Gastrocnemius medialis (tissue), 4 donors: ENCODE results near the gene ZNF668. TPM values are rescaled to one million over a fixed set of nuclear protein-coding genes. Genes with fewer than 3 reads are reported as not detected.

ENCODE experiments used
- ATAC-seq, 2 donors: fragments of 150-250 bp; one replicate each; pipeline ENCODE4 v1.9.1; 2016
- DNase-seq, 2 donors: peaks; one replicate each; pipeline ENCODE4 v3.0.0-alpha.2; 2019
- H3K27ac ChIP-seq, 4 donors: fragments of 200-600 bp; sonication (generic); 1 replicate in 1 of 4; 2 replicates in 3 of 4; pipeline ENCODE4 v1.5.1; 2016 to 2018; ENCODE audit warnings: mild to moderate bottlenecking in 2 of 4, moderate library complexity in 1 of 4
- H3K27me3 ChIP-seq, 3 donors: fragments of 200-600 bp; sonication (generic) in 2 of 3; 1 replicate in 1 of 3; 2 replicates in 2 of 3; pipeline versions ENCODE4 v1.5.1 to v1.6.0; 2016 to 2019; ENCODE audit warnings: mild to moderate bottlenecking in 1 of 3, moderate library complexity in 1 of 3
- H3K36me3 ChIP-seq, 2 donors: fragments of 200-600 bp; sonication (generic) in 1 of 2; one replicate each; pipeline ENCODE4 v1.5.1; 2017 to 2018
- H3K4me1 ChIP-seq, 2 donors: fragments of 200-600 bp; sonication (generic) in 1 of 2; one replicate each; pipeline ENCODE4 v1.5.1; 2016 to 2017; ENCODE audit warnings: mild to moderate bottlenecking in 2 of 2
- H3K4me3 ChIP-seq, 4 donors: fragments of 200-600 bp; sonication (generic) in 3 of 4; 1 replicate in 1 of 4; 2 replicates in 3 of 4; pipeline ENCODE4 v1.5.1; 2016 to 2019; ENCODE audit warnings: mild to moderate bottlenecking in 2 of 4
- H3K9me3 ChIP-seq, 3 donors: fragments of 200-600 bp; sonication (generic) in 2 of 3; 1 replicate in 1 of 3; 2 replicates in 2 of 3; pipeline ENCODE4 v1.5.1; 2016 to 2019
- CTCF ChIP-seq, 5 experiments: fragments of 450-650 bp in 3 of 5; fragments of 200-600 bp in 2 of 5; sonication (generic) in 2 of 5; IDR thresholded peaks in 4 of 5; conservative IDR thresholded peaks in 1 of 5; 1 replicate in 4 of 5; 2 replicates in 1 of 5; pipeline ENCODE4 v1.5.1; 2016 to 2019; ENCODE audit warnings: antibody characterized with exemption in 5 of 5, mild to moderate bottlenecking in 3 of 5, moderate library complexity in 3 of 5
- POLR2A ChIP-seq, 2 donors: fragments of 450-650 bp; IDR thresholded peaks; one replicate each; pipeline ENCODE4 v1.6.1; 2017; ENCODE audit warnings: antibody characterized with exemption in 2 of 2, mild to moderate bottlenecking in 2 of 2, moderate library complexity in 2 of 2
- in situ Hi-C, 4 donors: fragments of 200-750 bp; cut with MboI; loops; one replicate each; pipeline versions ENCODE4 v1.15.0 to v1.8.0; 2017; ENCODE audit warnings: low sequenced_read_pairs in 4 of 4
- intact Hi-C: fragments of 100-400 bp; cut with DNase I; formaldehyde crosslinking; loops from one replicate; pipeline ENCODE4 v1.15.1; 2023; ENCODE audit warnings: low total_unique reads
- total RNA-seq, 4 donors: library from RNA; depleted of rRNA; stranded (reverse); fragments of >200 nt; gene quantifications; one replicate each; pipeline versions ENCODE4 v1.1.0 to v1.2.3, GENCODE V29; 2016

ZNF668 gene
- total RNA-seq, 4 donors from 2014 or later, result 6.6 to 16.0 (median 11.0) TPM

DNA sequence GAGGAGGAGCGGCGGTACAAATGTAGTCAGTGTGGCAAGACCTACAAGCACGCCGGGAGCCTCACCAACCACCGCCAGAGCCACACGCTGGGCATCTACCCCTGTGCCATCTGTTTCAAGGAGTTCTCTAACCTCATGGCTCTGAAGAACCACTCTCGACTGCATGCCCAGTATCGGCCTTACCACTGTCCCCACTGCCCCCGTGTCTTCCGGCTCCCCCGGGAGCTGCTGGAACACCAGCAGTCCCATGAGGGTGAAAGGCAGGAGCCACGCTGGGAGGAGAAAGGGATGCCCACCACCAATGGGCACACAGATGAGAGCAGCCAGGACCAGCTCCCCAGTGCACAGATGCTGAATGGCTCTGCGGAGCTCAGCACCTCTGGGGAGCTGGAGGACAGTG, 3.0 kb upstream of the ZNF668 start:
- H3K4me3 ChIP-seq, result no peak overlapping the region
- in situ Hi-C loops, result loop anchor here in 2 of 4 donors (5.0 to 25.0 kb wide), 2 partner anchors 45 to 90 kb away; partner anchors contain the start of genes HSD3B7 (in 1 of the 2) and STX4 (in 1 of the 2)
- no peaks in the 10 kb centered on the region for H3K9me3 ChIP-seq
- H3K27ac ChIP-seq, result no peak overlapping the region
- peaks cover 20% of the 10 kb centered on the region in 2 donors for H3K4me1 ChIP-seq
- H3K27me3 ChIP-seq, result no peaks in the 10 kb centered on the region
- intact Hi-C loops, result no loop called here
- H3K36me3 ChIP-seq, result peaks cover 0 to 55% of the 10 kb centered on the region in 2 donors
- DNase-seq (no peak), ATAC-seq (no peak)
- TF ChIP-seq POLR2A (IDR thresholded peaks at IDR 0.05) (no peak), CTCF (IDR thresholded peaks at IDR 0.05 in 4 of 5, conservative IDR thresholded peaks at IDR 0.05 in 1 of 5) (no peak)

DNA sequence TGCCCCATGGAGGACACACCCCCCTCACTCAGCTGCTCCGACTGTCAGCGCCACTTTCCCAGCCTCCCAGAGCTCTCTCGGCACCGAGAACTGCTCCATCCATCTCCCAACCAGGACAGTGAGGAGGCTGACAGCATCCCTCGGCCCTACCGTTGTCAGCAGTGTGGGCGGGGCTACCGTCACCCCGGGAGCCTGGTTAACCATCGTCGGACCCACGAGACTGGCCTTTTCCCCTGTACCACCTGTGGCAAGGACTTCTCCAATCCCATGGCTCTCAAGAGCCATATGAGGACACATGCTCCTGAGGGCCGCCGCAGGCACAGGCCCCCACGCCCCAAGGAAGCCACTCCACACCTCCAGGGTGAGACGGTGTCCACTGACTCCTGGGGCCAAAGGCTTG, 2.3 kb upstream of the ZNF668 start:
- ATAC-seq, result no peak
- H3K4me3 ChIP-seq, result no peak overlapping the region
- no peak overlapping the region for H3K27ac ChIP-seq
- DNase-seq, result no peak
- intact Hi-C loops (no loop called here), in situ Hi-C loops (loop anchor here in 2 of 4 donors (5.0 to 25.0 kb wide), 2 partner anchors 44 to 89 kb away; partner anchors contain the start of genes HSD3B7 (in 1 of the 2) and STX4 (in 1 of the 2))
- no peaks in the 10 kb centered on the region for H3K9me3 ChIP-seq
- H3K36me3 ChIP-seq, result peaks cover 0 to 52% of the 10 kb centered on the region in 2 donors
- H3K4me1 ChIP-seq, result peaks cover 24 to 27% of the 10 kb centered on the region in 2 donors
- no peaks in the 10 kb centered on the region for H3K27me3 ChIP-seq
- no peak for TF ChIP-seq POLR2A (IDR thresholded peaks at IDR 0.05)
- TF ChIP-seq CTCF (IDR thresholded peaks at IDR 0.05 in 4 of 5, conservative IDR thresholded peaks at IDR 0.05 in 1 of 5), result no peak

DNA sequence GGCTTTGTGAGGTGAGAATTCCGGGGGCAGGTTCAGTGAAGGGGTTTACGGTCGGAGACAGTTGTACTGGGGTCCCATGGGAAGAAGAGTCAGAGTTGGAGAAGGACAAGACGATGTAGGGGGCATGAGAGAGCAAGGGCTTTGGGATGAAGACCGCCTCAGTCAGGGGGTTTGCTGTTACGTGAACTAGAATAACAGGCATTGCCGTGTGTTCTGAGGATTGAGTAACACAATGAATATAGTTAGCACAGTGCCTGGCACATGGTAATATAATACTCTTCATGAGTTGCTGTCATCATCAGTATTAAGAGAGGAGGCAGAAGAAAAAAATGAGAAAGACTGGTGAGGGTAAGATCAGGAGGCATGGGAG, 759 bp upstream of the ZNF668 start:
- Histone ChIP-seq H3K4me1 (peaks cover 24 to 30% of the 10 kb centered on the region in 2 donors), H3K27ac (peak overlapping the region; percentile 97 to 99 (median 99)), H3K36me3 (peaks cover 0 to 37% of the 10 kb centered on the region in 2 donors), H3K27me3 (no peaks in the 10 kb centered on the region), H3K9me3 (no peaks in the 10 kb centered on the region), H3K4me3 (peak overlapping the region; percentile 95 to 100 (median 96))
- intact Hi-C loops, result loop anchor here (1.0 to 5.0 kb wide), 7 partner anchors 20 to 1077 kb away; partner anchors contain the start of genes HIRIP3, HSD3B7, INO80E and STX4
- peak in 1 of 2 donors; percentile 15 for ATAC-seq
- no peak for DNase-seq
- in situ Hi-C loops, result loop anchor here in 2 of 4 donors (5.0 to 25.0 kb wide), 2 partner anchors 42 to 87 kb away; partner anchors contain the start of genes HSD3B7 (in 1 of the 2) and STX4 (in 1 of the 2)
- no peak for TF ChIP-seq POLR2A (IDR thresholded peaks at IDR 0.05)
- TF ChIP-seq CTCF (IDR thresholded peaks at IDR 0.05 in 4 of 5, conservative IDR thresholded peaks at IDR 0.05 in 1 of 5), result no peak

DNA sequence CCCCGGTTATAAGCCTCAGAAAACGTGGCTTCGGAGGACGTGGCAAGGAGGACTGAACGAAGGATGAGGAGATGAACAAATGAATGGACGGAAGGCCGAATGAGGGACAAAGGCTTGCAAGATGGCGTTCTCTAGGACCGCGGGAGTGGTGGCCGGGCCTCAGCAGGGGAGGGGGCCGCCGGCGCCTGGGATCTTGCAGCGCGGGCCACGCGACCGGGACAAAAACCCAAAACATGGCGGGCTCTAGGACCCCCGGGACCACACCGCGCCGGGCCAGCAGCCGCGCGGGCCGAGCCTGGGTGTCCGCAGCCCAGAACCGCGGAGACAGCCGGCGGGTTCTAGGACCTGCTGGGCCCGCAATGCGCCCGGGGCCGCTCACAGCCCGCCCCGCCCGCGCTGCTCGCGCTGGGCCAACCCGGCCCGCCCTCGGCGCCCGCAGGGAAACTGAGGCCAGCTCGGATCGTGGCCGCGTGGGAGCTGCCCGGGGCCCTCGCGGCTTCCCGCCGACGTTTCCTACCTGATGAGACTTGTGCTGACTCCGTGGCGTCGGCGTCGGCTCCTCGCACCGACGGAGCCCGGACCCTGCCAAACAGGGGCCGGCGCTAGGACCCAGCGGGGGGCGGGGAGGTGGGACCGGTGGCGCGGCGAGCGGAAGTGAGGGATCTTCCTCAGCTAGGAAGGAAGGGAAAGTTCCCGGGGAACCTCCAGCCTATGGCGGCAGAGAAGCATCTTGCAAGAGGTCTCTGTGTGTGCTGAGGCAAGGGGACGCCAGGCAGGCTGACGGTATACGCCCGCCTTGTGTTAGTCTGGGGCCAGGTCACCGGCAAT, 684 bp downstream of the ZNF668 start:
- peak; percentile 84 to 86 for DNase-seq
- in situ Hi-C loops, result no loop called here

More for the DNA sequence above, 684 bp downstream of the ZNF668 start:
- H3K36me3 ChIP-seq, result peaks cover 0 to 23% of the 10 kb centered on the region in 2 donors
- H3K4me3 ChIP-seq, result peak overlapping the region; percentile 95 to 100 (median 96)
- TF ChIP-seq CTCF (IDR thresholded peaks at IDR 0.05 in 4 of 5, conservative IDR thresholded peaks at IDR 0.05 in 1 of 5), result peak in 2 of 5 experiments; percentile 20 to 49
- peak in 1 of 2 donors; percentile 7 for TF ChIP-seq POLR2A (IDR thresholded peaks at IDR 0.05)
- H3K9me3 ChIP-seq, result no peaks in the 10 kb centered on the region
- H3K27ac ChIP-seq, result peak overlapping the region; percentile 97 to 99 (median 99)
- H3K27me3 ChIP-seq, result no peaks in the 10 kb centered on the region
- peak; percentile 85 to 89 for ATAC-seq
- peaks cover 24 to 30% of the 10 kb centered on the region in 2 donors for H3K4me1 ChIP-seq
- intact Hi-C loops, result loop anchor here (2.0 to 5.0 kb wide), 4 partner anchors 86 to 1076 kb away; partner anchors contain the start of genes FBRS, HIRIP3, HSD3B7 and INO80E
